Effector CD4-positive, alpha-beta T cell (primary cell): ENCODE results near the gene VWA2.
"Not testable (repeated sequence)": the region's sequence is repeated elsewhere in the genome, so short reads cannot be mapped to it uniquely, and the experiment has no call there.

Experiments
- DNase-seq: peaks from one replicate; pipeline ENCODE4 v3.0.0-alpha.2; 2020

The VWA2 gene

GRCh38 chr10:114320249-114321116, 81.4 kb downstream of the VWA2 start:
- DNase-seq = no peak

- DNase-seq = no peak
Observed at GRCh38 chr10:114322344-114322743, 83.3 kb downstream of the VWA2 start.

GRCh38 chr10:114323023-114323422, 84.0 kb downstream of the VWA2 start:
- no peak for DNase-seq

- DNase-seq = no peak
Observed at GRCh38 chr10:114326795-114327194, 87.7 kb downstream of the VWA2 start.

GRCh38 chr10:114327537-114328440, 88.7 kb downstream of the VWA2 start:
- no peak for DNase-seq

GRCh38 chr10:114328441-114328812, 89.4 kb downstream of the VWA2 start:
- no peak for DNase-seq

- no peak for DNase-seq
Observed at GRCh38 chr10:114328874-114329273, 89.8 kb downstream of the VWA2 start.

- DNase-seq = no peak
Observed at GRCh38 chr10:114329634-114330365, 90.7 kb downstream of the VWA2 start.

- DNase-seq = no peak
Observed at GRCh38 chr10:114332301-114333192, 93.5 kb downstream of the VWA2 start.

GRCh38 chr10:114333441-114333840, 94.4 kb downstream of the VWA2 start:
- not testable (repeated sequence) for DNase-seq

GRCh38 chr10:114334301-114334700, 95.2 kb downstream of the VWA2 start:
- DNase-seq = no peak

- no peak for DNase-seq
Observed at GRCh38 chr10:114335614-114336013, 96.6 kb downstream of the VWA2 start.

GRCh38 chr10:114336823-114337509, 97.9 kb downstream of the VWA2 start:
- DNase-seq = no peak

- no peak for DNase-seq
Observed at GRCh38 chr10:114337510-114338462, 98.7 kb downstream of the VWA2 start.

- DNase-seq = no peak
Observed at GRCh38 chr10:114340816-114341215, 101.8 kb downstream of the VWA2 start.
